Fibroblast of upper back skin (primary cell): ENCODE measurements around the gene RIN3.
"Not testable (repeated sequence)": the region's sequence is repeated elsewhere in the genome, so short reads cannot be mapped to it uniquely, and the experiment has no call there.

ENCODE experiments used
- DNase-seq: peaks from one replicate; pipeline ENCODE4 v3.0.0-alpha.2; 2013

The RIN3 gene

DNA sequence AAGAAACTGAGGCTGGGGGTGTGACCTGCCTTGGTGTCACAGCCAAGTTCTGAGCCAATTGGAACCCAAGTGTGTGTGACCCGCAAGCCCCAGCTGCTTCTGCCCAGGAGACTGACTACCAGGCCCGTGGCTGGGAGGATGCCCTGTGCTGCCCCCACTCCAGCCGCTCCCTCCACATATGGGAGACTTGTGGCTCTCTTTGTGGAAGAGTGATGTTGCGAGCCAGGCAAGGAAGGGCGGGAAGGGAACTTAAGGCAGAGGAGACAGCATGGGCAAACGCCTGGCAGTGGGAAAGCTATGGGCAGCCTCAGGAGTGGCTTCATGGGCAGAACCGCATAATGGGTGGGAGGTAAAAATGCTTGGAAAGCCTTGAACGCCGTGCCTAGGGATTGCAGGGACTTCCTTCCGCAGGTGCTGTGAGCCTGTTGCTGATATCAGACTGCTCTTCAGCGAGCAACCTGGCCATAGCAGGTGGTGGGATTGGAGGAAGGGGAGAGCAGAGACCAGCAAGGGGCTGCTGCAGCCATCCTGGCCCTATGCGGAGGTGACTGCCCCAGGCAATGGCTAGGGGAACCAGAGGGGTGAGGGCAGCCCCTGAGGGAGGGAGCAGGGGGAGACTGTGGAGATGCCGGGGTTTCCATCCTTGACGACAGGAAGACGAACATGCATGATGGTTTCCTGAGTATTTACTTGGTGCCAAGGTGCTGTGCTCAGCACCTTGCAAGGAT, 119.1 kb downstream of the RIN3 start:
- no peak for DNase-seq

DNA sequence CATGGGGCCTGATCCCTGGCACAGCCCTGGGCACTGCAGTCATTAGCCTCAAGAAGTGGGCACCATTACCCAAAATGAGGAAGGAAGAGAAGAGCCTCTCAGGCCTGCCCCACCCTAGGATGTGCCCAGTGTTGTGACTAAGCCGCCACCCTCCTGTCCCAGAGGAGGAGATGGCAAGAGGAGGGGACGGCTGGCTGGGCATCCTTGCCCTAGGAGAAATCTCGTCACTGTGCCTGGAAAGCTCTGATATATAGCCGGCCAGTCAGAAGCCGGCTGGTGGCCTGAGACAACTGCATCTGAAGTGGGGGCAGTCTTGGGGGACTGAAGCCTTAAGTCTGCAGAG, 119.7 kb downstream of the RIN3 start:
- no peak for DNase-seq

DNA sequence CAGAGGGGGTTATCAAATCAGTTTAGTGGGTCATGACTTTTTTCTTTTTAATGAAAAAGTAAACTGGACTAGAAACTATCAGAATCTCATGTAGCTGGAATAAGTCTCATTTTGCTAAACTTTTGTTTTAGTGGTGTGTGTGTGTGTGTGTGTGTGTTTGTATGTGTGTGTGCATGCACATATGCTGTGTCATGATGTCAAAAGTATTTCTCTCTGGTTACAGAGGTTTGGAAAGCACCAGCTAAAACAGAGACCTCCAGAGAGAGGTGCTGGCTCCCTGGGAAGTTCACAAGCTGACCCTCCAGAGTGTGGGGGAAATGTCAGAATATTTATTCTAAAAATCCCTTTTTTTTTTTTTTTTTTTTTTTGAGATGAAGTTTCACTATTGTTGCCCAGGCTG, 120.1 kb downstream of the RIN3 start:
- DNase-seq: peak; percentile 66

DNA sequence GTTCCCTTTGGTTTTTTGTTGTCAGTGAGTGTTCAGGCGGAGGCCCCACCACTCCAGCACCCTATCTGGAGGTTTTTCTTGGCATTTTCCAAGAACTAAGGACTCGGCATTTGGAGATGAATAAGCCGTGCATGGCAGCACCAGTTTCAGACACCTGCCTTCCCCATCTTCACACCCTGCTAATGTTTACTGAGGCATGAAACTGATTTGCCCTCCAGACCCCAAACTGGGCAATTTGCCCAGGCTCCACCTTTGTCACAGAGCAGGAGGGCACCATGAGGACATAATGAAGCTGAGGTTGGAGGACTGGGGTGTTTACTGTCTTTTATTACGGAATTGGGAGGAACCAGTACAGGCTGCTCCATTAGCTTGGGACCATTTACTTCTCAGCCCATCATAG, 121.5 kb downstream of the RIN3 start:
- no peak for DNase-seq

DNA sequence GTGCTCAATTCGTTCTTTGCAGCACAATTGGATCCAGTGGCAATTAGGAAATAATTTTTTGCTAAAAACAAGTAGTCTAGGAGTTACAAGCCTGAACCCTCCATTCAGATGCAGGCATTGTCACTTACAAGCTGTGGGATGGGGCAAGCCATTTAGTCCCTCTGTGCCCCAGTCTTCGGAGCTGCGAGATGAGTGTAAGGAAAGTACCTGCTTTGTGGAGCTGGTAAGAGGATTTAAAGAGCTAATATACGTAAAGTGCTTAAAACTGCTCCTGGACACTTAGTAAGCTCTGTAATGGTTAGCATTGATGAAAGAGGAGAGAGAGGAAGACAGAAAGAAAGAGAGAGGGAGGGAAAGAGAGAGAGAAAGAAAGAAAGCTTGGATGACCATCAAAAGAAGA, 122.3 kb downstream of the RIN3 start:
- no peak for DNase-seq

DNA sequence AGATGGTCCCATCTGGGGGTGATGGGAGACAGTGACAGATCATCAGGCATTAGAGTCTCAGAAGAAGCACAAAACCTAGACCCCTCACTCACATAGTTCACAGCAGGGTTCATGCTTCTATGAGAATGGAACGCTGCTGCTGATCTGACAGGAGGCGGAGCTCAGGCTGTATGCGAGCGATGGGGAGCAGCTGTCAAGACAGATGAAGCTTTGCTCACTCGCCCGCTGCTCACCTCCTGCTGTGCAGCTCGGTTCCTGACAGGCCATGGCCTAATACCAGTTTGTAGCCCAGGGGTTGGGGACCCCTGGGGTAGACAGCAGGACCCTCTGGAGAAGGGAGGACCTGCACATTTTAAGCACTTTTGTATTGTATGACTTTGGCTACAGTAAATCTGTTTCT, 123.6 kb downstream of the RIN3 start:
- peak; percentile 67 for DNase-seq

DNA sequence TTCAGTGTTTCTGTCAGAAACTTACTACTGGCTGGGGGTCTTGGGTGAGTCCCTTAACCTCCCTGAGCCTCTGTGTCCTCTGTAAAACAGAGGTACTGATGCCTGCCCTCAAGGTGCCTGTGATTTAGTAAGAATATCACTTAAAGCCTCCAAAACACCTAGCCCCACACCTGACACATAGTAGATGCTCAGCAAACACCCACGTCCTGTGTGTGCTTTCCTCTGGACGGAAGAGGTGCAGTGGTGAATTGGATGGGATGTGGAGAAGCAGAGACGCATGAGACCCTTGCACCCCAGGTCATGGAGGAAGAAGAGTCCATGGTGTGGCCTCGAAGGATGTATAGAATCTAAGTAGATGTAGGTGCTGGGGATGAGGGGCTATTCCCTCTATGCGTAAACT, 124.3 kb downstream of the RIN3 start:
- DNase-seq: no peak

DNA sequence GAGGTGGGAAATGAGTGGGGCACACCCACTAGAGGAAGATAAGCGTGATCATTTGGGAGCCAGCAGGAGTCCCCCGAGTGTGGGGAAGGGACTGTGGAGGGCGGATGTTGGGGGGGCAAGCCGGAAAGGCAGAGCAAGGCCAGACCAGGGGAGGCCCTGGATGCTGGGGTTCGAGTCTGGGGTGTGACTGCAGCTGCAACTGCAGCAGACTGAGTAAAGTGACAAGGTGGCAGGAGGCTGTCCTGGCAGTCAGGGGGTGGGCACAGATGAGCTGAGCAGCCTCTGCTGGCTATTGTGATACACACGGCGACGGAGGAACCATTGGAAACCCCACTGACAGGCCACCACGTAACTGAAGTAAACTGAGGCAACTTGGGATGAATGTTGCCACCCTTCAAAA, 124.7 kb downstream of the RIN3 start:
- DNase-seq: no peak

DNA sequence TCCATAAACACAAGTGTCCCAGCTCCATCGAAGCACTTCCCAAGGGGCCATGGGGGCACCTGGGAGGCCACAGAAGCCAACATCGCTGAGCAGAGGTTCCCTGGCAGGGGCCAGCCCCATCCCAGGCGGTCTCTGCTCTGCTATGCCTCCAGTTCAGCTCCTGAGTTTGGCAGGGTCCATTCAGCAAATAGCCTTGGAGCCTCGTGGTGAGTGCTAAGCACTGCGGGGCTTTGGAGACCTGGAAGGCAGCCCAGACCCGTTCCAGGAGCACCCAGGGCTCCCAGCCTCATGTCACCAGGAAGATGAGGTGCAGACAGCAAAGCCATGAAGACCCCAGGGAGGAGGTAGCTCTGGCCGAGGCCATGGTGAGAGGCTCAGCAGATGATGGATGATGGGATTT, 125.3 kb downstream of the RIN3 start:
- no peak for DNase-seq

DNA sequence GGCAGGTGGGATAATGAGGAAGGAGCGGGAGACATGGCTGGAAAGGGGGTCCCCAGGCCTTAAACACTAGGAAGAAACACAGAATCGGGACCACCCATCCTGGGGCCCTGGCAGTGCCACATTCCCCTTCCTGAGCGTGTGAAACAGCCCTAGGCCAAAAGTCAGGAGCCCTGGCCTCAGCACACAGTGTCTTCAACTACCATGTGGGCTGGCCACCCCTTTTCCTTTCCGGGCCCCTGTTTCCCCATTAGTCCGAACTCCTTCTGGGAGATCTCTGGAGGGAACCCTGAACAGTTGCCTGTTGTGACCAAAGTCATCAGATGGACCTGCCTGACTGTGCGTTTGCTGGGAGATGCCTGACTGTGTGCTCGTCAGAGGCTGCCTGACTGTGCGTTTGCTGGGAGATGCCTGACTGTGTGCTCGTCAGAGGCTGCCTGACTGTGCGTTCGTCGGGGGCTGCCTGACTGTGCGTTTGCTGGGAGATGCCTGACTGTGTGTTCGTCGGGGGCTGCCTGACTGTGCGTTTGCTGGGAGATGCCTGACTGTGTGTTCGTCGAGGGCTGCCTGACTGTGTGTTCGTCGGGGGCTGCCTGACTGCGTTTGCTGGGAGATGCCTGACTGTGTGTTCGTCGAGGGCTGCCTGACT, 126.0 kb downstream of the RIN3 start:
- DNase-seq: not testable (repeated sequence)

DNA sequence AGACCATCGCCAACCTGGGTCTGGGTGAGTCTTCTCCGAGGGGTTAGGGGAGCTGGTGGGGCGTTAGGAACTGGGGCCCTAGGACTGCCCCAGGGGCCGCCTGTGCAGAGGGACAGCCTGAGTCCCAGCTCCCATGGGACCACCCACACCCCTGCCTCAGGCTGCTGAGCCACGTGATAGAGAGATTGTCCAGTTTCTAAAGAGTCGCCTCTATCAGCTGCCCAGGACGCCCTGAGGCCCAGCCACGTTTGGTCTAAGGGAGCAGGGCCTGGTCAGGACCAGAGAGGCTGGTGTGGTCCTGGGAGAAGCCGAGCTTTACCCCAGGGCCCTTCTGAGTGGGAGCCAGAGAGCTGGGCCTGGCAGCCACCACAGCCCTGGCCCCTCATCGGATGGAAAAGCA, 127.7 kb downstream of the RIN3 start:
- DNase-seq: no peak

DNA sequence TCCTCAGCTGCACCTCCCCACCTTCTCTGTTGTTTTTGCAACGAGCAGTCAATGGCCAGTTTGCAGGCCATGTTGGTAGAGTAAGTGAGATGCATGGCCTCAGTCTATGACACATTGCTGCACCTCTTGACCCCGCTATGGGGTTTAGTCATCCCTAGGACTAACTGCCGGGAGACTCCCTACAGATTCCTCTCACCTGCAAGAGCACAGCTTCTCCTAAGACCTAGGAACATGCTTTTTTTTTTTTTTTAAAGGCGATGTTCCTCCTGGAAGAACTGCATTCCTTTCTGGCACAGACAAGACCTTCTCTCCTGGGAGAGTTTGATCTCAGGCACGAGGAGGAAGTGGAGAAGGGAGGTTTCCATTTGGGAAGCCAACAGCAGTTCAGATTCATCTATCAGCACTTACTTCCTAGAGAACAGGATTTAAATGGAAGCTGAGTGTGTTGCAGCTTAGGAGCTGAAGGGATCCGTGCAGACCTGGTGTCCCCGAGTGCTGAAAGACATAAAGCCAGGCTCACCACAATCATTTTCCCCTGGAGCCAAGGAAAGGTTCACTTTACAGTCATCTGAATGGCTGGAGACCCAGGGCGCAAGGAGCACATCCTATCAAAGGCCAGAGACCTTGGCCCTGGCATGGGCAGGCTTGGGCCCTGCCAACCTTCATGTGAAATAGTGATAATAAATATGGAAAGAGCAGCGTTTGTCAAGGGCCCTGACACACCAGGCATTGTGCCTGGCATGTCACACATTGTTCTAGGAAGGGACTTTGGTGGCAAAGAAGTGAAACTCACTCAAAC, 130.8 kb downstream of the RIN3 start:
- peak; percentile 46 for DNase-seq

DNA sequence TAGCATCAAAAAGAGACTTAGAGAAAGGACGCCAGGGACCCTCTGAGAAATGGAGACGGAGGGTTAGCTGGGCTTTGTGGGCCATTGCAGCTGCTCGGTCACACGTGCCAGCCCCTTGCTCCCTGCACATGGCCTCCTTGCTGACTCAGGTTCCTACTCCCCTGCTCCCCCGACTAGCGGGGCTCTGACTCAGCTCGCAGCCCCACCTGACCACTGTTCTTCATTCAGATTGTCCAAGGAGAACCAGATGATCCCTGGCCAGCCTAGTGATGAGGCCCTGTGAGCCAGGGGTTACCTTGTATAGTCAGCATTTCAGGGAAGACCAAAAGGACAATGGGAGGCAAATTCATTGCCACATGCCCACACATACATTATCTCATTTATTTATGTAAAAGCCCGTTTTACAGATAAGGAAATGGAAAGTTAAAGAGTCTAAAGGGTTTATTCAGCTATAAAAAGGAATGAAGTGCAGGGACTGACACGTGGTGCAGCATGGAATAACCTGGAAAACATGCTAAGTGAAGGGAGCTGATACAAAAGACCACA, 131.5 kb downstream of the RIN3 start:
- no peak for DNase-seq

DNA sequence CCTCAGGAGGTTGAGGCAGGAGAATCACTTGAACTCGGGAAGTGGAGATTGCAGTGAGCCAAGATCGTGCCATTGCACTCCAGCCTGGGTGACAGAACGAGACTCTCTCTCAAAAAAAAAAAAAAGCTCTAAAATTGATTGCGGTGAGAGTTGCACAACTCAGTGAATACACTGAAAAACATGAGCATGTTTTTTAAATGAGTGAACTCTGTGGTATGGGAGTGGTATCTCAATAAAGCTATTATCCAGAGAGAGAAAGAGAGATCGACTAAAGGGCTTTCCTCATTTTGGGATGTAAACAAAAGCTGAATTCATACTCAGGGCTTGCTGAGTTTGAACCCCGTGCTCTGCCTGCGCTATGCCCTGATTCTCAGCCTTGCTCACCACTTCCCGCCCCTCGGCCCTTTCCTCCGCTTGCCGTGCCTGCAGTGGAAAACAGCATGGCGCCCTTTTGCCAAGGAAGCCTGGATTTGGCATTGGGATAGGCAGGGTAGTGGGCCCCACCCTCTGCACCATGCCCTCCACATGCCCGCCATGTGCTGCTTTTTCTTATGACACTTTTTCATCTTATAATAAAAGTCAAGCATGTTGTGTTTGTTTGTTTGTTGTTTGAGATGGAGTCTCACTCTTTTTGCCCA, 132.4 kb downstream of the RIN3 start:
- DNase-seq: peak; percentile 87

DNA sequence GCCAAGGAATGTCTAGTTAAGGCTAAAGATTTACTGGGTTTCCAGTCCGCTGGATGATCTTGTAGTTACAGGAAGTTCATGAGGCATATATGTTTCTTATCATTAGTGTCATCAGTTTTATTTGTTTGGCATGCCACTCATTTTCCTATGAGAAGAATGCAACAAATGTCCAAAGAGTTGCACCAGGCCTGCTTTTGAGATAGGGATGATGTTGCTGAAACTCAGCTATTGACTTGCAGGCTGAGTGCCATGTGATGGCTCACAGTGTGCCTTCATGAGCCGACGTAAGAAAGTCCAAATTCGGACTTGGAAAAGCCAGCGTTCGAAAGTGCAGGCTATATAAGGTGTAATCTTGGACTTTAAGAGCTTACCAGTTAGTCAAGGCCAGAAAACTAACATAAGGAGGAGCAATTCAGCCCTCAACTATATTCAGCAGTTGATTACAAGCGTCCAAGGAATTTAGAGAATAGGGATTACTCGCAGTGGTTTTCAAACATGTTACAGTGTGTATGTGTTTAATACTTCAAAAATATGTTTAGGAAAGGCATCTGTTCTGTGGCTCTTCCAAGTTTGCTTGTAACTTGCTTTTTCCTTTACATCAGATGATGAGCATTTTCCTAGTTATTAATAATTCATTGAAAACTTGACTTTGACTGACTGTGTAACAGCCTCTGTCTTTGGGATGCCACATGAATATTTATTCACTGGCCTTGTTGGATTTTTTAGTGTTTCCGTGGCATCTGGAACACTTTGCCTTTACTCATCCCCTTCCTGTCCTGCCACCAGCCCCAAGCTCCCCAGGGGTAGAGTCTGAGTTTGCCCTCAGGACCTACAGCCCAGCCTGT, 133.6 kb downstream of the RIN3 start:
- peak; percentile 91 for DNase-seq

DNA sequence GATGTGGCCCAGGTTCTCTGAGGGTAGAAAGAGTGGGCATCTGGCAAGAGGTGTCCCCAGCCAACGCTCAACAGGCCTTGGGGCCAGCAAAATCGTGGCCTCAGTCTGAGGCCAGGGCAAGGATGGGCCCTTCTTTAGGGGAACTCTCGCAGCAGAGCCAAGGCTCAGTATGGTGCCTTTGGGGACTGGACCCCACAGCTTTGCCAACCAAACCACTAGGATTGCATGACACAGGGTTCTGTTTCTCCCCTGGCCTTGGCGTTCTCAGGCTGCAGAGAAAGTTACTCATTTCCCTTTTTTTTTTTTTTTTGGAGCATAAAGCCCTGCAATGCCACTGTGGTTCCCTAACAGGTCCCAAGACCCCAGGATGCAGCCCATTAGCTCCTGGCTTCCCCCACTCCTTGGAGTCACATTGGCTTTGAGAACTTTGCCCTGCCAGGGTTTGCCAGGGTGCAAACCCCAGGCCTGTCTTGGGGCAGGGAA, 134.3 kb downstream of the RIN3 start:
- peak; percentile 58 for DNase-seq

DNA sequence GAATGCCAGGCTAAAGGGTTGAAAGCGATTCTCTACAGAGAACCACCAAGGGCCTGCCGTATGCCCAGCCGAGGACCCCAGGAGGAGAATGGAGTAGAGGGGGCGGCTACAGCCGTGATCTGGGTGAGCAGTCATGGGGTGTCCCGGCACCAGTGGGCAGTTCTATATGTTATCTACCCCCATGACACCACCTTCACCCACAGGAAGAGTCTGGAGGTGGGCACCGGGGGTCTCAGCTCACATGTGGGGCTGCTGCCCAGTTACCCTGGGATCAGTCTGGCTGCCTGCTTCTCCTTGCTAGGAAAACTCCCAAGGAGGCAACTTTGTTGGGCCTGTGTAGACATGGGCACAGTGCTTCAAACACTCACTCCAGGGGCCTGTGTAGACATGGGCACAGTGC, 135.5 kb downstream of the RIN3 start:
- no peak for DNase-seq

DNA sequence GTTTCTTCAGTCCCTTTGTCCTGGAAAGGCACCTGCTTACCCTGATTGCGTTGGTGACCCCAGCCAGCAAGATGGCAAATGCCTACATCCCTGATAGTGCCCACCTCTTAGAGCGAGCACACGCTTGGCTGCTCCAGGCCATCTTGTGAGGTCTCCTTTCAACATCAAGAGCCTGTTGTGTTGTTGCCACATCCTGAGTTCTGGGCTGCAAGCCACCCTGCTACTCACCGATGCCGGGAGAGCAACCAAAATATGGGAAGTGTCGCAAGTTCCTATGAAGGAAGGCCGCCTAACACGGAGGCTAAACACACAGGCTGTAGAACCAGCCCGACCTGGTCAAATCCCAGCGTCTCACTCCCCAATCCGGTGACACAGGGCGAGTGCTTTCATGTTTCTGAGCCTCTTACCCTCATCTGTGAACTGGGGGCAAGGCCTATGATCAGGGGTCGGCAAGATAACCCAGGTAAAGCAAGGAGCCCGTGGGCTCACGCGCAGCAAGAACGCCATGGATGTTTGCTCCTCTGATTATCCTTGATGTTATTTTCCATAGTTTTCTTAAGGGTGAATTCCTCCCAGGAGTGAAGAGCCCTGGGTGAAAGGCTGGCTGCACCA, 136.5 kb downstream of the RIN3 start:
- DNase-seq: peak; percentile 84

DNA sequence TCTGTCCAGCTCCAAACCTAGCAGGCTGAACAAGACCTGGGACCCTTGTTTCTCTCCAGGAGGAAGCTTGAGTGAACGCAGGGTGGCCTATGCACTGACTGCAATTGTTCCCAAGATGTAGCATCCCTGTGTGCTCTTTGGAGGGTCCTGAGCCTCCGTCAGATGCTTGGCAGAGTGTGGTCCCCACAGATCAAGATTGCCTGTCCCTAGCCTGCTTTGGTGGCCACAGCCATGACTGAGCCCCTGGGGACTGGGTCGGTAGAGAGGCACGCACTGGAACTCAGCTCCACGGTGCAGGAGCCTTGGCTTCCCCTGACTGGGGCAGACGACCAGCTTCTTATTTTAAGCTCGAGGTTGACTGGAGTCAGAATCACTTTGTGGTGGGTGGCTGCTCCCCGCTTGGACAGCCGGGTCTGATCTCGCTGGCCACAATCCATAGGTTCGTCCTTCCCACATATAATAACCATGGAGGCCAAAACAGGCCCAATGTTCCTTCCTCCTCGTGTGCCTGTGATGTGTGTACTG, 137.1 kb downstream of the RIN3 start:
- DNase-seq: no peak

DNA sequence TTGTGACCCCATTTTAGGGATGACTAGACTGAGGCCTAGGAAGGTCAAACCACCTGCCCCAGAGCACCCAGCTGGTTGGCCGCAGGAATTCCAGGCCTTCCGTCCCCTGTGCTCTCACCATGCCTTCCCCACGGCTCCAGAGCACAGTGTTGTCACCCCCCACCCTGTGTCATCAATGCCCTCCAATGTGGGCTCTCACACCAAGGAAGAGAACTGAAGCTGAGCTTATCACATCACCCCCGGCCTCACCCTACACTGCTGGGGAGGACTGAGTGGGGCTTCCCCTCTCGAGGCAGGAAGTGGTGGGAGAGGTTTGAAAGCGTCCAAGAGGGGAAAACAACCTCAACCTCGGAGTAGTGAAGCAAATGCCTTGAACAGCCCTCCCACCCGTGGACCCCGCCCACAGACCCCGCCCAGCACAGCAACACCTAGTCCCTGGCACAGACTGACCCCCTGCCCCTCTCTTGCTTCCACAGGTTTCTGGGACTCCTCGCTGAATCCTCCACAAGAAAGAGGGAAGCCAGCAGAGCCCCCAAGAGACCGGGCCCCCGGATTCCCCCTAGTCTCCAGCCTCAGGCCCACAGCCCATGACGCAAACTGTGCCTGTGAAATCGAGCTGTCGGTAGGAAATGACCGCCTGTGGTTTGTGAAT, 137.7 kb downstream of the RIN3 start:
- DNase-seq: no peak
